Measurements from ENCODE around the gene MPHOSPH9.

MPHOSPH9 gene

GRCh38 chr12:123129621-123130020 is 103.3 kb downstream of the MPHOSPH9 start:
- ATAC-seq: no peak

GRCh38 chr12:123127182-123127495 is 105.8 kb downstream of the MPHOSPH9 start:
- ATAC-seq: no peak

More at GRCh38 chr12:123129621-123130020, 103.3 kb downstream of the MPHOSPH9 start:
- no peak for TF ChIP-seq ZNF70 (CRISPR knock-in tag; IDR thresholded peaks at IDR 0.05)
- TF ChIP-seq TCF4 (CRISPR knock-in tag; IDR thresholded peaks at IDR 0.05; ENCODE audit: borderline replicate concordance): no peak
- TF ChIP-seq SNAI2 (CRISPR knock-in tag; IDR thresholded peaks at IDR 0.05): no peak
- TF ChIP-seq POU6F1 (CRISPR knock-in tag; IDR thresholded peaks at IDR 0.05; ENCODE audit: borderline replicate concordance, low read depth): no peak
- TF ChIP-seq ZFP3 (CRISPR knock-in tag; IDR thresholded peaks at IDR 0.05): no peak
- TF ChIP-seq PPARA (CRISPR knock-in tag; IDR thresholded peaks at IDR 0.05; ENCODE audit: borderline replicate concordance): no peak
- no peak for TF ChIP-seq TSHZ2 (CRISPR knock-in tag; IDR thresholded peaks at IDR 0.05)
- no peak for TF ChIP-seq ESRRG (CRISPR knock-in tag; IDR thresholded peaks at IDR 0.05)
- no peak for TF ChIP-seq OSR1 (CRISPR knock-in tag; IDR thresholded peaks at IDR 0.05)
- TF ChIP-seq CSDC2 (CRISPR knock-in tag; IDR thresholded peaks at IDR 0.05): no peak

More at GRCh38 chr12:123127182-123127495, 105.8 kb downstream of the MPHOSPH9 start:
- TF ChIP-seq ZNF565 (CRISPR knock-in tag; conservative IDR thresholded peaks at IDR 0.05; ENCODE audit: low read depth) (no peak), PATZ1 (CRISPR knock-in tag; IDR thresholded peaks at IDR 0.05; ENCODE audit: borderline replicate concordance) (no peak), ESRRG (CRISPR knock-in tag; IDR thresholded peaks at IDR 0.05) (no peak), TOX (CRISPR knock-in tag; IDR thresholded peaks at IDR 0.05; ENCODE audit: borderline replicate concordance) (no peak), POU6F1 (CRISPR knock-in tag; IDR thresholded peaks at IDR 0.05; ENCODE audit: borderline replicate concordance, low read depth) (no peak), TSHZ2 (CRISPR knock-in tag; IDR thresholded peaks at IDR 0.05) (no peak), ZNF70 (CRISPR knock-in tag; IDR thresholded peaks at IDR 0.05) (no peak), OSR1 (CRISPR knock-in tag; IDR thresholded peaks at IDR 0.05) (no peak), ARNTL (CRISPR knock-in tag; IDR thresholded peaks at IDR 0.05; ENCODE audit: borderline replicate concordance, low read depth) (no peak), ZC3H10 (CRISPR knock-in tag; IDR thresholded peaks at IDR 0.05) (no peak), PPARA (CRISPR knock-in tag; IDR thresholded peaks at IDR 0.05; ENCODE audit: borderline replicate concordance) (no peak), CREB5 (CRISPR knock-in tag; IDR thresholded peaks at IDR 0.05; ENCODE audit: low read depth) (no peak), ZFP3 (CRISPR knock-in tag; IDR thresholded peaks at IDR 0.05) (no peak), CSDC2 (CRISPR knock-in tag; IDR thresholded peaks at IDR 0.05) (no peak), RARB (CRISPR knock-in tag; IDR thresholded peaks at IDR 0.05) (no peak), CSRNP3 (CRISPR knock-in tag; IDR thresholded peaks at IDR 0.05) (no peak)

All from SK-N-SH treated with all-trans-retinoic acid at 6 μM for 48 hours (cell line).